Heart right ventricle (tissue), 16 donors: ENCODE results near the gene CGAS. TPM values are rescaled to one million over a fixed set of nuclear protein-coding genes. Genes with fewer than 3 reads are reported as not detected.
"Not testable (repeated sequence)": the region's sequence is repeated elsewhere in the genome, so short reads cannot be mapped to it uniquely, and the experiment has no call there.

Source experiments
- ATAC-seq, 8 donors: fragments of 200-7000 bp; cut with Tn5 transposase; one replicate each; pipeline ENCODE4 v1.9.1; 2020; ENCODE audit warnings: mild to moderate bottlenecking in 8 of 8, moderate library complexity in 8 of 8, moderate number of reproducible peaks in 1 of 8
- DNase-seq, 2 donors: peaks; one replicate each; pipeline ENCODE4 v3.0.0-alpha.2; 2020
- H3K27ac ChIP-seq, 10 donors: fragments of 200-600 bp; sonication (generic) in 2 of 10; one replicate each; pipeline versions ENCODE4 v1.5.0 to v1.8.0; 2020 to 2022; ENCODE audit warnings: mild to moderate bottlenecking in 3 of 10
- H3K27me3 ChIP-seq, 7 donors: fragments of 200-600 bp; one replicate each; pipeline ENCODE4 v1.8.0; 2021 to 2022; ENCODE audit warnings: mild to moderate bottlenecking in 2 of 7
- H3K36me3 ChIP-seq, 9 donors: fragments of 200-600 bp; sonication (generic) in 1 of 9; one replicate each; pipeline versions ENCODE4 v1.5.0 to v1.8.0; 2020 to 2022; ENCODE audit warnings: mild to moderate bottlenecking in 2 of 9
- H3K4me1 ChIP-seq, 9 donors: fragments of 200-600 bp; sonication (generic) in 1 of 9; one replicate each; pipeline versions ENCODE4 v1.5.0 to v1.8.0; 2020 to 2022; ENCODE audit warnings: mild to moderate bottlenecking in 4 of 9
- H3K4me3 ChIP-seq, 10 donors: fragments of 200-600 bp; sonication (generic) in 2 of 10; one replicate each; pipeline versions ENCODE4 v1.5.0 to v1.8.0; 2020 to 2022; ENCODE audit warnings: mild to moderate bottlenecking in 7 of 10, moderate library complexity in 2 of 10
- H3K9me3 ChIP-seq, 11 donors: fragments of 200-600 bp in 10 of 11; sonication (generic) in 2 of 11; one replicate each; pipeline versions ENCODE4 v1.5.0 to v1.8.0; 2013 to 2022; ENCODE audit warnings: mild to moderate bottlenecking in 2 of 11, control low read depth in 1 of 11, moderate library complexity in 1 of 11
- CTCF ChIP-seq, 9 donors: fragments of 200-600 bp; sonication (generic) in 2 of 9; IDR thresholded peaks; one replicate each; pipeline versions ENCODE4 v1.5.0 to v1.8.0; 2021 to 2022; ENCODE audit warnings: antibody characterized with exemption in 9 of 9, mild to moderate bottlenecking in 5 of 9, moderate library complexity in 1 of 9
- WGBS, 2 donors: extraction: QIAGEN DNeasy Blood & Tissue Kit; methylation state at CpG; one replicate each; pipeline ENCODE4 v1.1.7; 2013; ENCODE audit warnings: inconsistent platforms in 1 of 2; 5-methylcytosine and 5-hydroxymethylcytosine counted together
- intact Hi-C, 10 donors: fragments of 100-400 bp; cut with DNase I; formaldehyde crosslinking; loops; one replicate each; pipeline versions ENCODE4 v1.11.1 to v1.14.2; 2022
- polyA plus RNA-seq, 2 donors: library from polyadenylated mRNA; stranded (reverse); fragments of 200-250 nt; gene quantifications; one replicate each; pipeline ENCODE4 v1.2.3, GENCODE V29; 2013
- total RNA-seq, 10 donors: library from RNA; stranded (reverse); fragmentation: NEBNext Ultra II Directional in 3 of 10; extraction: Animal tissue kit (Norgen Biotek cat#: 25700) in 3 of 10; gene quantifications; one replicate each; pipeline versions ENCODE4 v1.2.1 to v1.2.4, GENCODE V29; 2021 to 2023
- donor health status: Arrhythmogenic right ventricular cardiomyopathy.
- donor health status: ischemic (EF 13 %, LVEDD 7.1; RV severe dilation, severe dysfunction).
- donor health status: healthy with polysubstance abuse.
- donor health status: DM: no; HTN: yes; CAD: no.
- donor health status: DM: no; HTN: no; CAD: no.
- donor health status: ischemic (EF 25% LVEDD 6.9; RV normal size, moderate dysfunction).
- donor health status: ischemic (EF 25% LVEDD 5.7; RV mildly dilated, moderate dysfunction).
- donor health status: healthy.
- donor health status: DM: yes; HTN: yes; CAD: no.
- donor health status: Ischemic cardiomyopathy.
- donor health status: ischemic (EF 35%, LVEDD 5.7; RV mildly dilated, moderate dysfunction).
- donor health status: nonischemic (EF 11% LVEDD 7.7; RV severe dilation, severe dysfunction).
- donor health status: DM: yes; HTN: yes; CAD: no.
- donor health status: PGD.
- donor health status: ischemic (EF 29% LVEDD 5.4; RV normal size, mild dysfunction).
- donor health status: nonischemic (EF 23%, LVEDD 6.1; RV moderate dilation, normal function).

The CGAS gene
- total and polyA plus RNA-seq, 12 donors = 0.46 to 4.1 (median 1.1) TPM

GRCh38 chr6:73382462-73383113 lies 69.5 kb downstream of the CGAS start:
- Histone ChIP-seq H3K4me1 (no peaks in the 10 kb centered on the region), H3K36me3 (no peaks in the 10 kb centered on the region), H3K9me3 (no peaks in the 10 kb centered on the region), H3K27me3 (peaks cover 0 to 8% (median 0%) of the 10 kb centered on the region in 7 donors), H3K27ac (no peak overlapping the region), H3K4me3 (no peak overlapping the region)
- no peak for DNase-seq
- no peak for ATAC-seq
- intact Hi-C loops = no loop called here
- no peak for TF ChIP-seq CTCF (IDR thresholded peaks at IDR 0.05)
- 88 to 90% methylated on average over 6 of the region's 6 CpGs for WGBS, 2 donors

DNA sequence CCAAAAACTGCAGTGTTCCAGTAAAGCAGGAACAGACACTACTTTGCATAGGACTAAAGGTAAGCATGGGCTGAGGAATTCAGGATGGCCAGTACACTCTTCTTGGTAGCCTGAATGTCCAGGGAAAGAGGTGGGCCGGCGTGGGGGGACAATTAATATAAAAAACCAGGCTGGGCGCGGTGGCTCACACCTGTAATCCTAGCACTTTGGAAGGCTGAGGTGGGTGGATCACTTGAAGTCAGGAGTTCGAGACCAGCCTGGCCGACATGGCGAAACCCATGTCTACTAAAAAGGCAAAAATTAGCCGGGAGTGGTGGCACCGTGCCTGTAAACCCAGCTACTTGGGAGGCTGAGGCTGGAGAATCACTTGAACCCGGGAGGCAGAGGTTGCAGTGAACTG lies 70.6 kb downstream of the CGAS start:
- intact Hi-C loops = not testable (repeated sequence)

DNA sequence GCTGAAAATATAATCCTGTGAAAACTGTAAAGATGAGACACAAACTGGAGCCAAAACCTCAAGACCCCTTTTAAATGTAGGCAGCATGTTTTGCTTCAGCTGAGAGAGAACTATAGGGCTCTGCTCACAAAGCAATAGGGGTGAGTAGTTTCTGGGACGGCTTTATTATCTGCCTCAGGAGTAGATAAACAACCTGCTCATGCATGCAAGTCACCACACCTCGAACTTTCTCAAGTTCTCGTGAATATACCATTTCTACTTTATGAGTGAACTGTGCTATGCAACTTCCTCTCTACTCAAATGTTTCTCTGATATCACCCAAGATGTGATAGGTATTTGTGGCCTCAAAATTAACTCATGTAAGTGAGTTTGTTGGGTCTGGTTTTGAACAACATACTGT lies 74.9 kb downstream of the CGAS start:
- Histone ChIP-seq H3K36me3 (no peaks in the 10 kb centered on the region), H3K27ac (no peak overlapping the region), H3K4me1 (no peaks in the 10 kb centered on the region), H3K27me3 (no peaks in the 10 kb centered on the region), H3K4me3 (no peak overlapping the region), H3K9me3 (peaks cover 0 to 9% (median 3%) of the 10 kb centered on the region in 11 donors)
- no peak for TF ChIP-seq CTCF (IDR thresholded peaks at IDR 0.05)
- ATAC-seq (no peak), DNase-seq (no peak)
- intact Hi-C loops = no loop called here
- WGBS, 2 donors = 50 to 53% methylated on average over 3 of the region's 3 CpGs

More for the DNA sequence above, 70.6 kb downstream of the CGAS start:
- not testable (repeated sequence) for H3K4me1 ChIP-seq, ATAC-seq, DNase-seq, H3K9me3 ChIP-seq, H3K36me3 ChIP-seq, H3K27me3 ChIP-seq, H3K4me3 ChIP-seq, H3K27ac ChIP-seq
- WGBS, 2 donors = 93 to 96% methylated on average over 10 of the region's 10 CpGs

GRCh38 chr6:73375216-73375615 lies 76.9 kb downstream of the CGAS start:
- Histone ChIP-seq H3K27ac (no peak overlapping the region), H3K27me3 (no peaks in the 10 kb centered on the region), H3K9me3 (peaks cover 0 to 25% (median 9%) of the 10 kb centered on the region in 11 donors), H3K4me3 (no peak overlapping the region), H3K4me1 (no peaks in the 10 kb centered on the region), H3K36me3 (no peaks in the 10 kb centered on the region)
- DNase-seq (no peak), ATAC-seq (no peak)
- no peak for TF ChIP-seq CTCF (IDR thresholded peaks at IDR 0.05)
- 73 to 76% methylated on average over 1 of the region's 1 CpG for WGBS, 2 donors
- intact Hi-C loops = no loop called here

Other genes with a start within 250 kb of the CGAS start
- not detected for gene KHDC1L, start 226.8 kb downstream of the CGAS start, total RNA-seq
- gene KHDC1L, start 226.8 kb downstream of the CGAS start, polyA plus RNA-seq = not detected
- 1 to 10 TPM in 7 of 10 donors, under 1 TPM in 3; 0.57 to 2.8 (median 1.2) TPM for gene KHDC1, start 189.1 kb downstream of the CGAS start, total RNA-seq
- gene KHDC1, start 189.1 kb downstream of the CGAS start, polyA plus RNA-seq = 1 to 10 TPM in 1 of 2 donors, under 1 TPM in 1; 0.51 to 1.8 TPM
- not detected for gene DPPA5, start 98.0 kb downstream of the CGAS start, total RNA-seq
- not detected for gene DPPA5, start 98.0 kb downstream of the CGAS start, polyA plus RNA-seq
- gene KHDC3L, start 89.6 kb downstream of the CGAS start, total RNA-seq = not detected
- gene KHDC3L, start 89.6 kb downstream of the CGAS start, polyA plus RNA-seq = not detected
- gene OOEP, start 82.4 kb downstream of the CGAS start, total RNA-seq = not detected
- under 1 TPM in 1 of 2 donors, not detected in 1; 0.03 TPM for gene OOEP, start 82.4 kb downstream of the CGAS start, polyA plus RNA-seq
- gene DDX43, start 57.5 kb downstream of the CGAS start, total RNA-seq = under 1 TPM in 9 of 10 donors, not detected in 1; 0.09 to 0.78 (median 0.26) TPM
- under 1 TPM; 0.12 to 0.37 TPM for gene DDX43, start 57.5 kb downstream of the CGAS start, polyA plus RNA-seq
- 10 to 100 TPM; 22.0 to 34.2 (median 28.2) TPM for gene MTO1, start 9.4 kb upstream of the CGAS start, total RNA-seq
- gene MTO1, start 9.4 kb upstream of the CGAS start, polyA plus RNA-seq = 10 to 100 TPM; 14.4 to 15.7 TPM
- 1,000 to 10,000 TPM in 9 of 10 donors, 100 to 1,000 TPM in 1; 988 to 2,538 (median 1,481) TPM for gene EEF1A1, start 68.7 kb upstream of the CGAS start, total RNA-seq
- 1,000 to 10,000 TPM; 1,651 to 3,224 TPM for gene EEF1A1, start 68.7 kb upstream of the CGAS start, polyA plus RNA-seq
- gene SLC17A5, start 201.7 kb upstream of the CGAS start, total RNA-seq = 1 to 10 TPM; 4.2 to 7.6 (median 4.7) TPM
- 1 to 10 TPM; 1.9 to 6.4 TPM for gene SLC17A5, start 201.7 kb upstream of the CGAS start, polyA plus RNA-seq
- gene CD109, start 243.9 kb upstream of the CGAS start, total RNA-seq = 10 to 100 TPM in 5 of 10 donors, 1 to 10 TPM in 5; 5.8 to 15.4 (median 10.2) TPM
- 1 to 10 TPM; 2.3 to 3.1 TPM for gene CD109, start 243.9 kb upstream of the CGAS start, polyA plus RNA-seq